Activated naive CD8-positive, alpha-beta T cell treated with anti-CD3 and anti-CD28 coated beads, Interleukin-2, amount 10 ng/mL, durations not matched to agents 7 days and 5 days (primary cell): ENCODE results near the gene PKIG. TPM values are rescaled to one million over a fixed set of nuclear protein-coding genes. Genes with fewer than 3 reads are reported as not detected.
A peak's percentile ranks its signal among the peaks of the same experiment; 100 is the strongest.
"Not testable (repeated sequence)": the region's sequence is repeated elsewhere in the genome, so short reads cannot be mapped to it uniquely, and the experiment has no call there.

Experiments used
- ATAC-seq: fragments of 150-1000 bp; cut with Tn5 transposase; one replicate; pipeline ENCODE4 v1.10.0; 2021; ENCODE audit warnings: low read depth, moderate library complexity
- POLR2A ChIA-PET: fragments of 350-600 bp; sonication (Branson Sonifier 250); formaldehyde crosslinking; loops from one replicate; lab custom pipeline; 2021; ENCODE audit warnings: antibody characterized with exemption; lab: Charles Lee
- DNase-seq: peaks from one replicate; pipeline ENCODE4 v3.0.0; 2021
- H3K27ac Mint-ChIP-seq: one replicate; pipeline ENCODE4 v1.8.0; 2022; ENCODE audit warnings: mild to moderate bottlenecking, mixed read lengths
- H3K27me3 Mint-ChIP-seq: one replicate; pipeline ENCODE4 v1.8.0; 2022; ENCODE audit warnings: mild to moderate bottlenecking, moderate library complexity, mixed read lengths
- H3K36me3 Mint-ChIP-seq: one replicate; pipeline ENCODE4 v1.8.0; 2021; ENCODE audit warnings: mild to moderate bottlenecking, mixed read lengths
- H3K4me1 Mint-ChIP-seq: one replicate; pipeline ENCODE4 v1.8.0; 2021; ENCODE audit warnings: mixed read lengths
- H3K4me3 Mint-ChIP-seq: one replicate; pipeline ENCODE4 v1.8.0; 2022; ENCODE audit warnings: mild to moderate bottlenecking, moderate library complexity, mixed read lengths
- H3K9me3 Mint-ChIP-seq: one replicate; pipeline ENCODE4 v1.8.0; 2021; ENCODE audit warnings: mixed read lengths
- total RNA-seq, 2 experiments: library from RNA; stranded (reverse); gene quantifications; one replicate each; pipeline ENCODE4 v1.2.3, GENCODE V29; 2021

PKIG gene
- total RNA-seq, 2 experiments from 2014 or later, result 2.5 to 3.1 TPM

DNA sequence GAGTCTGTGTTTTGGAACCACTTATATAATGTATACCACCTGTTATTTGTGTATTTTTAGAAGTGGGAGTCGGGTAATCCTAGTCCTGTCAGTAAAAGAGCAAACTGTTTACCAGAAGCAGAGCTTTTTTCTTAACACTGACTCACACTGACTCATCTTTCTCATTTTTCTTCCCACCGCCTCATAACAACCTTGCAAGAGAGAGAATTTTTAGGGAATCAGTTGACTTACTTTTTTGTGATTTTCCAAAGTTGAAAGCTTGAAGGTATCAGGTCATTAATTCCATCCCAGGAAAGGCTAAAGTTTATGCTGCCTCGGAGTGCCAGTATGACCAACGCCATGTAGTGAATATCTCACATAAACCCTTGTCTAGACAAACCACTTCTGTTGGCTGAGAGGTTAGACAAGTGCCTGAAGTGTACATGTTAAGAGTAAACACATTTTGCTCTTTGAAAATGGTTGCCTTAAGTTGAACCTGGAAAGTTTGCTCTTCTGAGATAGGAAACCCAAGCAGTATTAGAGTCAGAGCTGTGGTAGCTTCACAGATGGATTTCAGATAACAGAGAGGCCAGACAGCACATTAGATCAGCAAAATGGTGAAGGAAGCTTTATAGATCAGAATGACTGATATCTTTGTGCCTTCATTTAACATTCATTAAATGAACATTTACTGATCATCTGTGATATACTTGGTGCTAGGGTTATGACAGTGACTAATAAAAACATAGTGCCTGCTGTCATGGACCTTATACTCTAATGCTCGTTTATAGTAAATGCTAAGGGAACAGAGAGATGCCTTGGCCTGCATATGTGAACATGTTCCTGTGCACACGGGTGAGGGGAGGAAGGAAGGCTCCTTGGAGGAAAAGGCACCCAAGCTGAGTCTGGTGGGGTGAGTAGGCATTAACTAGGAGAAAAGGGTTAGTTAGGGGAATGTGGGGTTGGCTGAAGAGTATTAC is 29.1 kb upstream of the PKIG start:
- ATAC-seq (no peak), DNase-seq (no peak)
- Mint-ChIP-seq H3K4me3 (no peak overlapping the region), H3K4me1 (peaks cover 4% of the 10 kb centered on the region), H3K9me3 (no peaks in the 10 kb centered on the region), H3K36me3 (peaks cover 2% of the 10 kb centered on the region), H3K27ac (no peak overlapping the region), H3K27me3 (peaks cover under 1% of the 10 kb centered on the region)
- POLR2A ChIA-PET, result interaction anchor here (0.5 kb wide), 1 partner anchor 9 kb away, joined by 3 read pairs; no protein-coding TSS in a partner anchor

GRCh38 chr20:44559302-44559701 is 23.1 kb upstream of the PKIG start:
- ATAC-seq (no peak), DNase-seq (no peak)
- Mint-ChIP-seq H3K27ac (no peak overlapping the region), H3K27me3 (peaks cover 10% of the 10 kb centered on the region), H3K4me1 (no peaks in the 10 kb centered on the region), H3K36me3 (no peaks in the 10 kb centered on the region), H3K4me3 (no peak overlapping the region), H3K9me3 (no peaks in the 10 kb centered on the region)
- POLR2A ChIA-PET, result no interaction called here

- Mint-ChIP-seq H3K36me3 (no peaks in the 10 kb centered on the region), H3K4me3 (no peak overlapping the region), H3K27ac (no peak overlapping the region), H3K4me1 (no peaks in the 10 kb centered on the region), H3K9me3 (no peaks in the 10 kb centered on the region), H3K27me3 (peaks cover 10% of the 10 kb centered on the region)
- ATAC-seq (no peak), DNase-seq (no peak)
- POLR2A ChIA-PET, result no interaction called here
Measured at GRCh38 chr20:44560229-44560628, 22.1 kb upstream of the PKIG start.

DNA sequence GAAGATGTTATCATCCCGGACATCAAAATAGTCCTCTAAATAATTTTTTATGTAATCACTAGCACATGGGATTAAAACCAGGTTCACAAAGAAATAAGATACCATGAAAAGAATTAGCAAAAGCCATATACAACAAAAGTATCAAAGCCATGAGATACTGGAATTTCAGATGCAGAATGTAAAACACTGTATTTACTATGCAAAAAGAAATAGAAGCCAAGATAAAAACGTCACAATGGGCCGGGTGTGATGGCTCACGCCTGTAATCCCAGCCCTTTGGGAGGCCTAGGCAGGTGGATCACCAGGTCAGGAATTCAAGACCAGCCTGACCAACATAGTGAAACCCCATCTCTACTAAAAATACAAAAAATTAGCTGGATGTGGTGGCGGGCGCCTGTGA is 21.6 kb upstream of the PKIG start:
- H3K27ac Mint-ChIP-seq, POLR2A ChIA-PET, H3K9me3 Mint-ChIP-seq, H3K4me1 Mint-ChIP-seq, H3K27me3 Mint-ChIP-seq, H3K36me3 Mint-ChIP-seq, H3K4me3 Mint-ChIP-seq, DNase-seq, ATAC-seq: not testable (repeated sequence)

DNA sequence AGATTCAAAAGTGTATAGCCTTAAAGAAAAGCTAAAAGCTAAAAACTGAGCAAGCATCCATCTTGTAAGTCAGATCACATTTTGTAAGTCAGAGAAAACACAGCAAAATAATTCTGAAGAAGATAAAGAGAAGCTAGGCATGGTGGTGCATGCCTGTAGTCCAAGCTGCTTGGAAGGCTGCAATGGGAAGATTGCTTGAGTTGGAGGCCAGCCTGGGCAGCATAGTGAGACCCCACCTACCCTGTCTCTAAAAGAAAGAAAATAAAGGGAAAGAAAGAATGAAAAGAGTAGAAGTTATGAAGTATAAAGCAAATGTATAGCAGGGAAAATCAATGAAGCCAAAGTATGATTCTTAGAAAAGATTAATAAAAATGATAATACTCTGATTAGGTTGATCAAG is 20.5 kb upstream of the PKIG start:
- Mint-ChIP-seq H3K27ac (no peak overlapping the region), H3K4me3 (no peak overlapping the region)
- POLR2A ChIA-PET, result no interaction called here

GRCh38 chr20:44566018-44566417 is 16.4 kb upstream of the PKIG start:
- POLR2A ChIA-PET, result no interaction called here
- Mint-ChIP-seq H3K27me3 (peaks cover 3% of the 10 kb centered on the region), H3K36me3 (no peaks in the 10 kb centered on the region), H3K27ac (no peak overlapping the region), H3K4me3 (no peak overlapping the region), H3K4me1 (peaks cover 2% of the 10 kb centered on the region), H3K9me3 (no peaks in the 10 kb centered on the region)
- ATAC-seq (no peak), DNase-seq (no peak)

More for the DNA sequence above, 20.5 kb upstream of the PKIG start:
- Mint-ChIP-seq H3K4me1 (no peaks in the 10 kb centered on the region), H3K9me3 (no peaks in the 10 kb centered on the region), H3K27me3 (peaks cover 10% of the 10 kb centered on the region), H3K36me3 (no peaks in the 10 kb centered on the region)
- ATAC-seq (no peak), DNase-seq (no peak)

- ATAC-seq (no peak), DNase-seq (no peak)
- no peak overlapping the region for H3K27ac Mint-ChIP-seq
- H3K4me1 Mint-ChIP-seq, result peaks cover 7% of the 10 kb centered on the region
- POLR2A ChIA-PET, result no interaction called here
- H3K27me3 Mint-ChIP-seq, result peaks cover 3% of the 10 kb centered on the region
- no peak overlapping the region for H3K4me3 Mint-ChIP-seq
- H3K9me3 Mint-ChIP-seq, result no peaks in the 10 kb centered on the region
- no peaks in the 10 kb centered on the region for H3K36me3 Mint-ChIP-seq
Measured at GRCh38 chr20:44566811-44567210, 15.6 kb upstream of the PKIG start.

GRCh38 chr20:44570367-44570766 is 12.0 kb upstream of the PKIG start:
- no peak overlapping the region for H3K27ac Mint-ChIP-seq
- no peak overlapping the region for H3K4me3 Mint-ChIP-seq
- peaks cover 7% of the 10 kb centered on the region for H3K4me1 Mint-ChIP-seq
- no peaks in the 10 kb centered on the region for H3K9me3 Mint-ChIP-seq
- no peaks in the 10 kb centered on the region for H3K27me3 Mint-ChIP-seq
- ATAC-seq (no peak), DNase-seq (no peak)
- POLR2A ChIA-PET, result no interaction called here
- H3K36me3 Mint-ChIP-seq, result no peaks in the 10 kb centered on the region

DNA sequence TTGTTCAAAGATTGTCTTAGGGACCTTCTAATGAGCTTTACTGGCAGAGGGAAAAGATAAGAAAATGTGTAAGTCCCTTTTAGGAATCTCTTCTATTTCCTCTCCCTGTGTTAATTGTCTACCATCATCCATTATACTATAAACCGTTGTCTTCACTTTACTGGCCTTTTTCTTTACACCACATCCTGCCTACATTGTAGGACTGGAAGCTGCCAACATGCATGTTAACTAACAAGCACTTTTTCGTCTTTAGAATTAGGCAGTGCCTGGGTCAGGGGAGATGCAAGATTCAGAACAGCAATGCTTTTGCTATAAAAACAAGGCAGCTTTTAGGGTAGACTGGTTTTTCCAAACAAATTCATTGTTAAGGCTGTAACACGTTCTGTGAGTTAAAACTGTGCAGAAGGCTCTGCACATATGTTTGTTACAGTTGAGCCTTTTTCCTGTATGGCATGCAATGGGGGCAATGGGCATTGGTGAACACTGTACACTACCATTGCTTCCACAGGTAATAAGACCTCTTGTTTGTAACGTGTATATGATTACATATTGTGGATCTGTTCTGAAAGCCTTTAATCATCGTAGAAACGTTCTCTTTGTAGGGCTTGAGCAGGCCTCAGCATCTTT is 10.9 kb upstream of the PKIG start:
- H3K9me3 Mint-ChIP-seq, result no peaks in the 10 kb centered on the region
- H3K36me3 Mint-ChIP-seq, result no peaks in the 10 kb centered on the region
- ATAC-seq (peak; percentile 87), DNase-seq (no peak)
- peak overlapping the region; percentile 73 for H3K27ac Mint-ChIP-seq
- peaks cover 10% of the 10 kb centered on the region for H3K4me1 Mint-ChIP-seq
- POLR2A ChIA-PET, result no interaction called here
- no peaks in the 10 kb centered on the region for H3K27me3 Mint-ChIP-seq
- H3K4me3 Mint-ChIP-seq, result no peak overlapping the region

DNA sequence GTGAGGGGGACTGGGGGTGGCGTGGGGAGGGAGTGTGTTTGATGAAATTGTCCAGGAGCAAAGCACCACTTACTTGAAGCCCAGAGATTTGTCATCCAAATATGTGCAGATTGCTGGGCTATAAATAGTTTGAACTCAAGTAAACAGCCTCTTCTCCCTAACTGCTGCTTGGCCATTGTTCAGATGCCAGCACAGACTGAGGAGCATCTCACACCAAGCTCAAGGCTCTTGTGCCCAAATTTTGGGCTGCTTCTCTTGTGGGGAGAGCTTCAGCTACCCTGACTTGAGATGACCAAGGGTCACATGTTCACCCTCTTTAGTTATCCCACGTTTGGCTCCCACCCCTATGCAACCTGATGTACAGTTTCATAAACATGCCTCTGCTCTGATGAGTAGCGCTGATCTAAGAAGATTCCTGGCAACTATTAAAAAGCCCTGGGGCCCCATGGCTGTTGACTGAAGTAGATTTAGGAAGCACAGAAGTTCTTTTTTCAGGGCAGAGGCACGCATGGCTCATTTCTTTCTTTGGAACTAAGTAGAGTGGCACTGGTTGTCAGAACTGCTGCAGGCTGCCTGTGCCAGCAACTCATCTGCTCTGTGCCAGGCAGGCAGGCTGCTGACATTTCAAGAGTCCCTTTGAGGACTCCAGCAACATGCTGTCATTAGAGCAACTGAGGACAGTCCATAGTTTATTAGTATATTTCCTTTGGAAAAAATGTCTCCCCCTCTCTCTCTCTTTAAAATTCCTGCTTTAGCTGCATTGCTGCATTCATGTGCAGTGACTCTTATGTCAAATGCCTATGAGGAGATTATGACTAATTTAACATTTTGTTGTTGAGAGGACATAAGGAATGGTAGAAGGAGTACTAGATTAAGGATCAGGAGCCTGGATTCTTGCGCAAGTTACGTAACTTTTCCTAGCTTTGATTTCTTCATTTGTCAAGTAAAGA is 9.6 kb upstream of the PKIG start:
- H3K27ac Mint-ChIP-seq, result no peak overlapping the region
- ATAC-seq (no peak), DNase-seq (no peak)
- no peaks in the 10 kb centered on the region for H3K9me3 Mint-ChIP-seq
- peaks cover 14% of the 10 kb centered on the region for H3K4me1 Mint-ChIP-seq
- H3K4me3 Mint-ChIP-seq, result no peak overlapping the region
- H3K27me3 Mint-ChIP-seq, result no peaks in the 10 kb centered on the region
- POLR2A ChIA-PET, result no interaction called here
- no peaks in the 10 kb centered on the region for H3K36me3 Mint-ChIP-seq

GRCh38 chr20:44573501-44573869 is 8.9 kb upstream of the PKIG start:
- DNase-seq, result no peak
- POLR2A ChIA-PET, result no interaction called here
- Mint-ChIP-seq H3K4me1 (peaks cover 14% of the 10 kb centered on the region), H3K36me3 (no peaks in the 10 kb centered on the region), H3K27me3 (no peaks in the 10 kb centered on the region), H3K4me3 (no peak overlapping the region), H3K9me3 (no peaks in the 10 kb centered on the region), H3K27ac (no peak overlapping the region)
- ATAC-seq, result no peak

DNA sequence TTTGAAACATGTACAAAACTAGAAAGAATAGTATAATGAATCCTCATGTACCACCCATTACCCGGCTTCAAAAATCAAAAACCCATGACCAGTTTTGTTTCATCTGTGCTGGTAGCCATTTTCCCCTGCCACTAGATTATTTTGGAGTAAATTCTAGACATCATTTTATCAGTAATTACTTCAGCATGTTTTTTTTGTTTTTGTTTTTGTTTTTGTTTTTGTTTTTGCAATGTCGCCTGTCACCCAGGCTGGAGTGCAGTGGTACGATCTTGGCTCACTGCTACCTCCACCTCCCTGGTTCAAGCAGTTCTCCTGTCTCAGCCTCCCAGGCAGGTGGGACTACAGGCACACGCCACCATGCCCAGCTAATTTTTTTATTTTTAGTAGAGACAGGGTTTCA is 8.0 kb upstream of the PKIG start:
- ATAC-seq (no peak), DNase-seq (no peak)
- Mint-ChIP-seq H3K4me1 (peaks cover 14% of the 10 kb centered on the region), H3K4me3 (no peak overlapping the region), H3K27ac (no peak overlapping the region), H3K36me3 (no peaks in the 10 kb centered on the region), H3K27me3 (no peaks in the 10 kb centered on the region), H3K9me3 (no peaks in the 10 kb centered on the region)
- POLR2A ChIA-PET, result no interaction called here

DNA sequence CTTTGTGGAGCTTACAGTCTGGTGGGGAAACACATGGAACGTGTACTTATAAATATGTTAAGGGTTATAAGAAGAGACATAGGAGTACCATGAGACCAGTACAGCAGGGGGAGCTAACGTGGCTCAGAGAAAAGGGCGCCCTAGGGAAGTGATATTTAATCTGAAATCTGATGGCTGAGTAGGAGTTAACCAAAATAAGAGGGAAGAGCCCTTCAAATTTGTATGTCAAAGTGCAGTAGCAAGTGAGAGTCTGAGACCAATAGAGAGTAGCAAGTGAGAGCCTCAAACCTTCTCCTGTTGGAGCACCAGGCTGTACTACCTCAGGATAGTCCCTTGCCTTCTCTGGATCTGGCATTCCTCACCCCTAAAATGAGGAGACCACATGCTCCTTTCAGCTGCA is 6.1 kb upstream of the PKIG start:
- Mint-ChIP-seq H3K9me3 (no peaks in the 10 kb centered on the region), H3K4me1 (peaks cover 11% of the 10 kb centered on the region), H3K4me3 (no peak overlapping the region), H3K36me3 (no peaks in the 10 kb centered on the region), H3K27ac (no peak overlapping the region), H3K27me3 (no peaks in the 10 kb centered on the region)
- ATAC-seq, result no peak
- POLR2A ChIA-PET, result no interaction called here
- no peak for DNase-seq
